Measurements from ENCODE around the gene CMIP.

The CMIP gene

GRCh38 chr16:81624760-81625543 lies 180.3 kb downstream of the CMIP start:
- no peak for DNase-seq (ENCODE audit: low read depth)

GRCh38 chr16:81625544-81626153 lies 181.0 kb downstream of the CMIP start:
- no peak for DNase-seq (ENCODE audit: low read depth)

- DNase-seq (ENCODE audit: low read depth) = no peak
Observed at GRCh38 chr16:81626181-81626674, 181.6 kb downstream of the CMIP start.

GRCh38 chr16:81627024-81627423 lies 182.4 kb downstream of the CMIP start:
- DNase-seq (ENCODE audit: low read depth) = no peak

GRCh38 chr16:81627729-81628244 lies 183.2 kb downstream of the CMIP start:
- no peak for DNase-seq (ENCODE audit: low read depth)

- DNase-seq (ENCODE audit: low read depth) = no peak
Observed at GRCh38 chr16:81629034-81629802, 184.6 kb downstream of the CMIP start.

- no peak for DNase-seq (ENCODE audit: low read depth)
Observed at GRCh38 chr16:81629896-81630634, 185.5 kb downstream of the CMIP start.

GRCh38 chr16:81630635-81631031 lies 186.0 kb downstream of the CMIP start:
- no peak for DNase-seq (ENCODE audit: low read depth)

GRCh38 chr16:81632392-81633146 lies 188.0 kb downstream of the CMIP start:
- peak; percentile 58 for DNase-seq (ENCODE audit: low read depth)

- DNase-seq (ENCODE audit: low read depth) = peak; percentile 24
Observed at GRCh38 chr16:81633147-81633619, 188.6 kb downstream of the CMIP start.

GRCh38 chr16:81633680-81634379 lies 189.2 kb downstream of the CMIP start:
- DNase-seq (ENCODE audit: low read depth) = no peak

- DNase-seq (ENCODE audit: low read depth) = no peak
Observed at GRCh38 chr16:81634380-81635062, 189.9 kb downstream of the CMIP start.

GRCh38 chr16:81635063-81635937 lies 190.7 kb downstream of the CMIP start:
- DNase-seq (ENCODE audit: low read depth) = no peak

- no peak for DNase-seq (ENCODE audit: low read depth)
Observed at GRCh38 chr16:81636298-81636993, 191.8 kb downstream of the CMIP start.

- DNase-seq (ENCODE audit: low read depth) = no peak
Observed at GRCh38 chr16:81637336-81638235, 193.0 kb downstream of the CMIP start.

- no peak for DNase-seq (ENCODE audit: low read depth)
Observed at GRCh38 chr16:81638286-81638945, 193.8 kb downstream of the CMIP start.

All from activated T-cell treated with anti-CD3 and anti-CD28 coated beads for 1 hour (primary cell).